Endodermal cell (in vitro differentiated cells): ENCODE results near the gene NRG2. TPM values are rescaled to one million over a fixed set of nuclear protein-coding genes. Genes with fewer than 3 reads are reported as not detected.

ENCODE experiments used
- DNase-seq: peaks from one replicate; pipeline ENCODE4 v3.0.0-alpha.2; 2017
- H3K27ac ChIP-seq: 2 replicates; pipeline ENCODE4 v1.5.1; 2013; ENCODE audit warnings: mild to moderate bottlenecking, low read depth, low read length, moderate library complexity
- H3K27me3 ChIP-seq: 2 replicates; pipeline ENCODE4 v1.6.1; 2013; ENCODE audit warnings: mild to moderate bottlenecking, low read length, moderate library complexity; ENCODE audit not compliant: insufficient read depth, control insufficient read depth, poor library complexity, severe bottlenecking
- H3K36me3 ChIP-seq: 2 replicates; pipeline ENCODE4 v1.7.0; 2013; ENCODE audit warnings: mild to moderate bottlenecking, low read length, moderate library complexity; ENCODE audit not compliant: control insufficient read depth, insufficient read depth
- H3K4me1 ChIP-seq: one replicate; pipeline ENCODE4 v1.7.0; 2013; ENCODE audit warnings: low read length; ENCODE audit not compliant: control insufficient read depth, insufficient read depth
- H3K4me3 ChIP-seq: 2 replicates; pipeline ENCODE4 v1.5.1; 2013; ENCODE audit warnings: mild to moderate bottlenecking, low read length, moderate library complexity
- H3K9ac ChIP-seq: 2 replicates; pipeline ENCODE4 v1.6.1; 2013; ENCODE audit warnings: mild to moderate bottlenecking, low read length, moderate library complexity; ENCODE audit not compliant: poor library complexity, severe bottlenecking; ENCODE audit errors: extremely low read depth
- H3K9me3 ChIP-seq: 2 replicates; pipeline ENCODE4 v1.6.1; 2013; ENCODE audit warnings: mild to moderate bottlenecking, low read length, moderate library complexity; ENCODE audit not compliant: control insufficient read depth
- H3K27ac Mint-ChIP-seq: 2 replicates; pipeline ENCODE4 v1.8.0; 2020; ENCODE audit warnings: mixed read lengths
- H3K27me3 Mint-ChIP-seq: 2 replicates; pipeline ENCODE4 v1.8.0; 2021; ENCODE audit warnings: mild to moderate bottlenecking, mixed read lengths; ENCODE audit not compliant: insufficient read depth
- H3K36me3 Mint-ChIP-seq: 2 replicates; pipeline ENCODE4 v1.8.0; 2020; ENCODE audit warnings: low read depth, mixed read lengths
- H3K4me1 Mint-ChIP-seq: 2 replicates; pipeline ENCODE4 v1.8.0; 2020; ENCODE audit warnings: mixed read lengths
- H3K4me3 Mint-ChIP-seq: 2 replicates; pipeline ENCODE4 v1.8.0; 2020; ENCODE audit warnings: mild to moderate bottlenecking, moderate library complexity, mixed read lengths
- H3K9me3 Mint-ChIP-seq: 2 replicates; pipeline ENCODE4 v1.8.0; 2020; ENCODE audit warnings: mild to moderate bottlenecking, mixed read lengths
- WGBS, 2 experiments: methylation state at CpG; one replicate each; pipeline versions ENCODE4 v1.1.5 to v1.1.7; 2013; ENCODE audit warnings: missing lambda C conversion rate in 2 of 2, mixed read lengths in 1 of 2; ENCODE audit not compliant: insufficient coverage in 1 of 2, insufficient read length in 1 of 2; 5-methylcytosine and 5-hydroxymethylcytosine counted together
- total RNA-seq, 2 donors: library from RNA; stranded (reverse); fragmentation: NEBNext Ultra II Directional in 1 of 2; extraction: Animal tissue kit (Norgen Biotek cat#: 25700) in 1 of 2; gene quantifications; 2 replicates in 1 of 2; 3 replicates in 1 of 2; pipeline ENCODE4 v1.2.1, GENCODE V29; 2021
- TF ChIP-seq, protein P1 (sequence below): fragments of 200-600 bp; sonication (generic); conservative IDR thresholded peaks from 2 replicates; pipeline ENCODE4 v1.5.0; 2021; ENCODE audit warnings: antibody characterized with exemption, mild to moderate bottlenecking

The NRG2 gene
- total RNA-seq, 2 donors from 2014 or later, result 10.8 to 12.5 TPM

DNA sequence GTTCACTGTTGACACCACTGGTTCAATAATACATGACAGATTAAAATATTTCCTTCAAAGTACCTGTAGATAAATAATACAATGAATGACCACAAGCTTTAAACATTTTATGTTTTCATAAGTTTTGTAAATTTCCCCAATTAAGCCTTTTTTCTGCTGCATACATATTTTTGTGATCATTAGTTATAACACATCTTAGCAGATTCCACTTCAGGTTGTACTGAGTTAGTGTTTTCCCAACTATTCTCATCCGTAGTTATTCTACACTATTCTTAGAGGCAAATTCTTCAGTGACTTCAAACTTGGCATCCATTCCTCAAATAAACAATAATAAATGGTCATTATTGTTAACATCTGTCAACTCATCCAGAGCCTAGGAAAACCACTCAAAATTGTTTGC, 100.9 kb downstream of the NRG2 start:
- peaks cover 73% of the 10 kb centered on the region for H3K27me3 Mint-ChIP-seq
- WGBS, 2 experiments, result 83 to 91% methylated on average over 1 of the region's 1 CpG
- H3K4me1 Mint-ChIP-seq, result no peaks in the 10 kb centered on the region

GRCh38 chr5:139930406-139930805, 112.7 kb downstream of the NRG2 start:
- WGBS, 2 experiments, result 90% methylated on average over 2 of the region's 2 CpGs; no CpG with 5 or more reads in 1 of the 2 experiments
- no peak overlapping the region for H3K27ac Mint-ChIP-seq
- H3K4me1 ChIP-seq, result peaks cover 5% of the 10 kb centered on the region
- H3K27ac ChIP-seq, result no peak overlapping the region
- H3K4me3 Mint-ChIP-seq, result no peak overlapping the region
- H3K4me1 Mint-ChIP-seq, result peaks cover 8% of the 10 kb centered on the region
- peaks cover 19% of the 10 kb centered on the region for H3K27me3 ChIP-seq
- no peak for DNase-seq
- TF ChIP-seq, protein P1, sequence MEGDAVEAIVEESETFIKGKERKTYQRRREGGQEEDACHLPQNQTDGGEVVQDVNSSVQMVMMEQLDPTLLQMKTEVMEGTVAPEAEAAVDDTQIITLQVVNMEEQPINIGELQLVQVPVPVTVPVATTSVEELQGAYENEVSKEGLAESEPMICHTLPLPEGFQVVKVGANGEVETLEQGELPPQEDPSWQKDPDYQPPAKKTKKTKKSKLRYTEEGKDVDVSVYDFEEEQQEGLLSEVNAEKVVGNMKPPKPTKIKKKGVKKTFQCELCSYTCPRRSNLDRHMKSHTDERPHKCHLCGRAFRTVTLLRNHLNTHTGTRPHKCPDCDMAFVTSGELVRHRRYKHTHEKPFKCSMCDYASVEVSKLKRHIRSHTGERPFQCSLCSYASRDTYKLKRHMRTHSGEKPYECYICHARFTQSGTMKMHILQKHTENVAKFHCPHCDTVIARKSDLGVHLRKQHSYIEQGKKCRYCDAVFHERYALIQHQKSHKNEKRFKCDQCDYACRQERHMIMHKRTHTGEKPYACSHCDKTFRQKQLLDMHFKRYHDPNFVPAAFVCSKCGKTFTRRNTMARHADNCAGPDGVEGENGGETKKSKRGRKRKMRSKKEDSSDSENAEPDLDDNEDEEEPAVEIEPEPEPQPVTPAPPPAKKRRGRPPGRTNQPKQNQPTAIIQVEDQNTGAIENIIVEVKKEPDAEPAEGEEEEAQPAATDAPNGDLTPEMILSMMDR, result no peak
- no peaks in the 10 kb centered on the region for H3K36me3 ChIP-seq
- no peak overlapping the region for H3K9ac ChIP-seq
- H3K9me3 ChIP-seq, result no peaks in the 10 kb centered on the region
- peaks cover 39% of the 10 kb centered on the region for H3K27me3 Mint-ChIP-seq
- H3K36me3 Mint-ChIP-seq, result no peaks in the 10 kb centered on the region
- H3K9me3 Mint-ChIP-seq, result no peaks in the 10 kb centered on the region
- H3K4me3 ChIP-seq, result no peak overlapping the region

More for the DNA sequence above, 100.9 kb downstream of the NRG2 start:
- Histone ChIP-seq H3K4me1 (no peaks in the 10 kb centered on the region), H3K4me3 (no peak overlapping the region), H3K9ac (no peak overlapping the region), H3K27ac (no peak overlapping the region), H3K9me3 (peaks cover 6% of the 10 kb centered on the region), H3K36me3 (no peaks in the 10 kb centered on the region), H3K27me3 (peaks cover 65% of the 10 kb centered on the region)
- Mint-ChIP-seq H3K9me3 (peaks cover 35% of the 10 kb centered on the region), H3K27ac (no peak overlapping the region), H3K4me3 (no peak overlapping the region), H3K36me3 (no peaks in the 10 kb centered on the region)
- no peak for DNase-seq
- TF ChIP-seq, protein P1, result no peak

- Mint-ChIP-seq H3K27me3 (peaks cover 50% of the 10 kb centered on the region), H3K9me3 (no peaks in the 10 kb centered on the region), H3K4me3 (no peak overlapping the region), H3K4me1 (peaks cover 8% of the 10 kb centered on the region), H3K27ac (no peak overlapping the region), H3K36me3 (no peaks in the 10 kb centered on the region)
- H3K27ac ChIP-seq, result no peak overlapping the region
- no peak overlapping the region for H3K4me3 ChIP-seq
- H3K9ac ChIP-seq, result no peak overlapping the region
- DNase-seq, result no peak
- 84 to 92% methylated on average over 2 to 3 of the region's 3 CpGs for WGBS, 2 experiments
- TF ChIP-seq, protein P1, result no peak
- H3K36me3 ChIP-seq, result no peaks in the 10 kb centered on the region
- peaks cover 19% of the 10 kb centered on the region for H3K27me3 ChIP-seq
- peaks cover 5% of the 10 kb centered on the region for H3K4me1 ChIP-seq
- H3K9me3 ChIP-seq, result no peaks in the 10 kb centered on the region
Measured at GRCh38 chr5:139926797-139927503, 116.1 kb downstream of the NRG2 start.
